Astrocyte (in vitro differentiated cells and primary cell): ENCODE measurements around the gene DELE1. TPM values are rescaled to one million over a fixed set of nuclear protein-coding genes. Genes with fewer than 3 reads are reported as not detected.

Experiments
- DNase-seq: peaks from one replicate; pipeline ENCODE4 v3.0.0-alpha.2; 2010; ENCODE audit warnings: low read depth
- FAIRE-seq: peaks from 2 replicates; lab custom pipeline; 2011; peaks lifted over from hg19 to GRCh38; lab: Jason Lieb, UNC
- H2AFZ ChIP-seq: 2 replicates; pipeline ENCODE4 v1.6.0; 2012; ENCODE audit warnings: low read depth, low read length, inconsistent platforms
- H3K27ac ChIP-seq: 2 replicates; pipeline ENCODE4 v1.5.1; 2011; ENCODE audit warnings: low read depth, low read length, inconsistent platforms
- H3K27me3 ChIP-seq: 2 replicates; pipeline ENCODE4 v1.6.0; 2011; ENCODE audit warnings: low read length, inconsistent platforms; ENCODE audit not compliant: insufficient read depth
- H3K36me3 ChIP-seq: 2 replicates; pipeline ENCODE4 v1.5.1; 2011; ENCODE audit warnings: low read length, inconsistent platforms; ENCODE audit not compliant: insufficient read depth
- H3K4me1 ChIP-seq: 2 replicates; pipeline ENCODE4 v1.5.1; 2011; ENCODE audit warnings: low read length, inconsistent platforms; ENCODE audit not compliant: insufficient read depth
- H3K4me2 ChIP-seq: 2 replicates; pipeline ENCODE4 v1.6.0; 2012; ENCODE audit warnings: low read length, inconsistent platforms
- H3K4me3 ChIP-seq: 2 replicates; pipeline ENCODE4 v1.5.1; 2011; ENCODE audit warnings: low read depth, mild to moderate bottlenecking, low read length, inconsistent platforms; ENCODE audit not compliant: insufficient read depth
- H3K79me2 ChIP-seq: 2 replicates; pipeline ENCODE4 v1.6.0; 2012; ENCODE audit warnings: mild to moderate bottlenecking, low read length, inconsistent platforms; ENCODE audit not compliant: insufficient read depth
- H3K9ac ChIP-seq: 2 replicates; pipeline ENCODE4 v1.6.0; 2012; ENCODE audit warnings: mild to moderate bottlenecking, low read length, inconsistent platforms
- H3K9me3 ChIP-seq: 2 replicates; pipeline ENCODE4 v1.5.1; 2012; ENCODE audit warnings: low read depth, mild to moderate bottlenecking, low read length, inconsistent platforms; ENCODE audit not compliant: insufficient read depth
- H4K20me1 ChIP-seq: 2 replicates; pipeline ENCODE4 v1.6.0; 2012; ENCODE audit warnings: low read length, inconsistent platforms; ENCODE audit not compliant: insufficient read depth
- H3K27ac Mint-ChIP-seq: one replicate; pipeline ENCODE4 v1.8.0; 2021; ENCODE audit warnings: mild to moderate bottlenecking, mixed read lengths; ENCODE audit not compliant: unreplicated experiment
- H3K27me3 Mint-ChIP-seq: one replicate; pipeline ENCODE4 v1.8.0; 2021; ENCODE audit warnings: low read depth, mixed read lengths; ENCODE audit not compliant: unreplicated experiment
- H3K36me3 Mint-ChIP-seq: one replicate; pipeline ENCODE4 v1.8.0; 2021; ENCODE audit warnings: low read depth, mixed read lengths; ENCODE audit not compliant: unreplicated experiment
- H3K4me1 Mint-ChIP-seq: one replicate; pipeline ENCODE4 v1.8.0; 2021; ENCODE audit warnings: low read depth, mixed read lengths; ENCODE audit not compliant: unreplicated experiment
- H3K4me3 Mint-ChIP-seq: one replicate; pipeline ENCODE4 v1.8.0; 2021; ENCODE audit warnings: mild to moderate bottlenecking, moderate library complexity, mixed read lengths; ENCODE audit not compliant: unreplicated experiment
- H3K9me3 Mint-ChIP-seq: one replicate; pipeline ENCODE4 v1.8.0; 2021; ENCODE audit warnings: mild to moderate bottlenecking, mixed read lengths; ENCODE audit not compliant: unreplicated experiment
- CTCF ChIP-seq: IDR thresholded peaks from 2 replicates; pipeline ENCODE4 v1.5.1; 2011; ENCODE audit warnings: low read depth, mild to moderate bottlenecking, inconsistent platforms, low read length, moderate library complexity; ENCODE audit not compliant: insufficient read depth
- EZH2 ChIP-seq: IDR thresholded peaks from 2 replicates; pipeline ENCODE4 v1.6.1; 2012; ENCODE audit warnings: mild to moderate bottlenecking, low read length, inconsistent platforms; ENCODE audit not compliant: insufficient read depth
- total RNA-seq: library from RNA; stranded (reverse); gene quantifications from 2 replicates; pipeline ENCODE4 v1.2.1, GENCODE V29; 2021

DELE1 gene
- total RNA-seq, 1 donor from 2014 or later, result 37.6 TPM

DNA sequence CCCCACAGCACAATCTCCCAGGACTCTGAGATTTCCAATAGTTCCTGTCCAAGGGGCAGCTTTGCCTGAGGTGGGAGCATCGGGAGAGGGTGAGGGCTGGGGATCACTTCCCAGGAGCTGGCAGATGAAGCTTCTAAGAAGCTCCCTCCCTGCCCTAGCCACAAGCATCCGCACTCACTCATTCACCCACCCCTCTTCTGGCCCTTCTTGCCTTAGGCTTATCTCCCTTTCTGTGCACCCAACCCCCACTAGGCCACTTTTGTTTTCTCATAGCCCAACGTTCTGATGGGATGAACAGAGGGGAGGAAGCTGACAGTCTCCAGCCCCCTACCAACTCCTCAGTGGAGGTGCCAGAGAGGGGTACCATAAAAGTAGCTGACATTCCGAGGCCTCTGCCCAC lies 41.8 kb upstream of the DELE1 start:
- Histone ChIP-seq H3K4me1 (peaks cover 18% of the 10 kb centered on the region), H3K36me3 (no peaks in the 10 kb centered on the region), H2AFZ (no peak overlapping the region), H3K9me3 (no peaks in the 10 kb centered on the region), H3K79me2 (no peaks in the 10 kb centered on the region), H3K27ac (no peak overlapping the region), H3K4me3 (no peak overlapping the region), H4K20me1 (peaks cover 15% of the 10 kb centered on the region), H3K27me3 (peaks cover 64% of the 10 kb centered on the region), H3K4me2 (no peak overlapping the region), H3K9ac (no peak overlapping the region)
- DNase-seq (no peak), FAIRE-seq (no peak)
- H3K4me1 Mint-ChIP-seq, result peaks cover 32% of the 10 kb centered on the region
- TF ChIP-seq EZH2 (peak; percentile 42), CTCF (no peak)
- no peak overlapping the region for H3K4me3 Mint-ChIP-seq
- H3K27ac Mint-ChIP-seq, result no peak overlapping the region
- no peaks in the 10 kb centered on the region for H3K9me3 Mint-ChIP-seq
- peaks cover 46% of the 10 kb centered on the region for H3K27me3 Mint-ChIP-seq
- peaks cover 4% of the 10 kb centered on the region for H3K36me3 Mint-ChIP-seq

GRCh38 chr5:141882594-141883183 lies 41.0 kb upstream of the DELE1 start:
- Mint-ChIP-seq H3K4me3 (peak overlapping the region; percentile 34), H3K9me3 (no peaks in the 10 kb centered on the region), H3K27me3 (peaks cover 39% of the 10 kb centered on the region), H3K36me3 (peaks cover 4% of the 10 kb centered on the region), H3K27ac (no peak overlapping the region), H3K4me1 (peaks cover 27% of the 10 kb centered on the region)
- FAIRE-seq, result no peak
- Histone ChIP-seq H3K4me3 (no peak overlapping the region), H3K27ac (no peak overlapping the region), H2AFZ (no peak overlapping the region), H3K36me3 (no peaks in the 10 kb centered on the region), H3K4me1 (peaks cover 10% of the 10 kb centered on the region), H4K20me1 (peaks cover 15% of the 10 kb centered on the region), H3K79me2 (no peaks in the 10 kb centered on the region), H3K4me2 (no peak overlapping the region), H3K9me3 (no peaks in the 10 kb centered on the region), H3K9ac (no peak overlapping the region), H3K27me3 (peaks cover 56% of the 10 kb centered on the region)
- no peak for DNase-seq
- no peak for TF ChIP-seq CTCF
- TF ChIP-seq EZH2, result no peak

DNA sequence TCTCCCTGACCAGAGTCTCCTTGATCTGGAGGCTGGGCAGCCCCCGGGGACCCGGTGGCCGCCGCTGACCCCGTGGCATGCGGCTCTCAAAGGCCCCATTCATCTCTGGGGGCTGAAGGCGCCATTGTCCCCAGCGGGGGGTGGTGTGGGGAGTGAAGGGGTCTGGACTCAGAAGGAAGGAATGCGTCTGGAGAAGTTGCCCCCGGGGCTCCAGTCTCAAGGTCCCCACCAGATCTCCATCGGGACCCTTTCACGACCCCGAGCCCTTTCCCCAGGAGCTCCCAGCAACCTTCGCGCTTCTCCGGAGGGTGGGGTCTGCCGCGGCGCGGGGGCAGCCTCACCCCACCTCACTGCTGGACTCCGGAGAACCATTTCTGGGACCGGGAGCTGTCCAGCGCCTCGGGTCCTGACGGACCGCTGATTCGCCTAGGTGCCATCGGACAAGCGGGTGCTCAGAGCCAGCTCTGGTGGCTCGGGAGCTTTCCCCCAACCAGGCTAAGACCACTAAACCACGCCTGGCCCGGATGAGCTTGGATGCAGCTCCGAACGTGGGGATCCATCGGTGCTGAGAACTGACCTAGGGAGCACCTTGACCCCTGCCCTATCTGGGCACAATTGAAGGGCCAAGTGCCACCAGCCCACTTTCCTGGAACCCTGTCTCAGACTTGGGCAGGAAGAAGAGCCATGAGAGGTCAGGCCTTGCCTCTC lies 40.3 kb upstream of the DELE1 start:
- Histone ChIP-seq H4K20me1 (peaks cover 15% of the 10 kb centered on the region), H3K4me3 (no peak overlapping the region), H3K9me3 (no peaks in the 10 kb centered on the region), H3K79me2 (no peaks in the 10 kb centered on the region), H2AFZ (no peak overlapping the region), H3K36me3 (no peaks in the 10 kb centered on the region), H3K4me2 (peak overlapping the region; percentile 44), H3K4me1 (peaks cover 8% of the 10 kb centered on the region), H3K27me3 (peaks cover 55% of the 10 kb centered on the region), H3K27ac (no peak overlapping the region), H3K9ac (no peak overlapping the region)
- no peak overlapping the region for H3K27ac Mint-ChIP-seq
- FAIRE-seq (no peak), DNase-seq (no peak)
- TF ChIP-seq EZH2, result no peak
- TF ChIP-seq CTCF, result no peak
- H3K36me3 Mint-ChIP-seq, result peaks cover 4% of the 10 kb centered on the region
- no peak overlapping the region for H3K4me3 Mint-ChIP-seq
- H3K9me3 Mint-ChIP-seq, result no peaks in the 10 kb centered on the region
- peaks cover 27% of the 10 kb centered on the region for H3K4me1 Mint-ChIP-seq
- H3K27me3 Mint-ChIP-seq, result peaks cover 39% of the 10 kb centered on the region
